Sigmoid colon (tissue), 4 donors: ENCODE measurements around the gene ALG9.

ENCODE experiments used
- EP300 ChIP-seq, 4 donors: sonication (generic); formaldehyde crosslinking; IDR thresholded peaks; one replicate each; pipeline ENCODE4 v1.6.1; 2017; ENCODE audit warnings: antibody characterized with exemption in 4 of 4
- POLR2A ChIP-seq, 2 donors: fragments of 450-650 bp; IDR thresholded peaks; one replicate each; pipeline ENCODE4 v1.6.1; 2016; ENCODE audit warnings: antibody characterized with exemption in 2 of 2, mild to moderate bottlenecking in 2 of 2, moderate library complexity in 2 of 2
- POLR2AphosphoS5 ChIP-seq, 4 donors: sonication (generic); formaldehyde crosslinking; IDR thresholded peaks; one replicate each; pipeline ENCODE4 v1.6.1; 2017; ENCODE audit warnings: antibody characterized with exemption in 4 of 4
- TF ChIP-seq, protein P1 (sequence below), 4 experiments: fragments of 450-650 bp in 3 of 4; fragments of 200-600 bp in 1 of 4; IDR thresholded peaks; one replicate each; pipeline ENCODE4 v1.5.1; 2016 to 2019; ENCODE audit warnings: antibody characterized with exemption in 4 of 4, mild to moderate bottlenecking in 3 of 4, moderate library complexity in 2 of 4

DNA sequence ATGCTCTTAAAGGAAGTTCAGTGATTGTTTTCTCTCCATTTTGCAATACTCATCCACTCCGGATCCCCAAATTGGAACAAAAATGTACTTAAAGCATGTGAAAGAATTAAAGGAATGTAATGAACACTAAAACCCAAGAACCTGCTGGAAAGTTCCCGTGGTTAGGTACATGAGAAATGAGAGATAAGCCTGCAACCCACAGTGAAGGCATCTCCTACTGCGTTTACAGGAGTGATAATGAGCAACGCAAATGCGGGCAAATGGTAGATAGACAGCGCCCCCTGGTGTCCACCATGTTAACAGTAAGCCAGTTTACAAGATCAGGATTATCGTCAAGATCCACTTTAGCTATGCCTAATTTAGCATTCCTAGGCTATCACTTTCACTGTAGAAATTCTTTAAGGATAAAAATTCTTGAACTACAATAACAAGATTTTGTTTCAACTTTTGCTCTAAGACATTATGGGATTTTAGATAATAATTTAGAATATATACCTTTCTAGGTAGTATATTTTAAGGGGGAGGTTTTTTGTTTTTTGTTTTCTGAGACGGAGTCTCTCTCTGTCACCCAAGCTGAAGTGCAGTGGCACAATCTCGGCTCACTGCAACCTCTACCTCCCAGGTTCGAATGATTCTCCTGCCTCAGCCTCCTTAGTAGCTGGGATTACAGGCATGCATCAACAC is 29.9 kb downstream of the ALG9 start:
- TF ChIP-seq, protein P1, sequence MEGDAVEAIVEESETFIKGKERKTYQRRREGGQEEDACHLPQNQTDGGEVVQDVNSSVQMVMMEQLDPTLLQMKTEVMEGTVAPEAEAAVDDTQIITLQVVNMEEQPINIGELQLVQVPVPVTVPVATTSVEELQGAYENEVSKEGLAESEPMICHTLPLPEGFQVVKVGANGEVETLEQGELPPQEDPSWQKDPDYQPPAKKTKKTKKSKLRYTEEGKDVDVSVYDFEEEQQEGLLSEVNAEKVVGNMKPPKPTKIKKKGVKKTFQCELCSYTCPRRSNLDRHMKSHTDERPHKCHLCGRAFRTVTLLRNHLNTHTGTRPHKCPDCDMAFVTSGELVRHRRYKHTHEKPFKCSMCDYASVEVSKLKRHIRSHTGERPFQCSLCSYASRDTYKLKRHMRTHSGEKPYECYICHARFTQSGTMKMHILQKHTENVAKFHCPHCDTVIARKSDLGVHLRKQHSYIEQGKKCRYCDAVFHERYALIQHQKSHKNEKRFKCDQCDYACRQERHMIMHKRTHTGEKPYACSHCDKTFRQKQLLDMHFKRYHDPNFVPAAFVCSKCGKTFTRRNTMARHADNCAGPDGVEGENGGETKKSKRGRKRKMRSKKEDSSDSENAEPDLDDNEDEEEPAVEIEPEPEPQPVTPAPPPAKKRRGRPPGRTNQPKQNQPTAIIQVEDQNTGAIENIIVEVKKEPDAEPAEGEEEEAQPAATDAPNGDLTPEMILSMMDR (IDR thresholded peaks at IDR 0.05) = peak; percentile 83 to 87 (median 86)
- no peak for TF ChIP-seq EP300 (IDR thresholded peaks at IDR 0.05)
- TF ChIP-seq POLR2A (IDR thresholded peaks at IDR 0.05) = no peak
- TF ChIP-seq POLR2AphosphoS5 (IDR thresholded peaks at IDR 0.05) = peak in 2 of 4 donors; percentile 5 to 18
